Endothelial cell of umbilical vein (primary cell): ENCODE data around the gene CLIP3. TPM values are rescaled to one million over a fixed set of nuclear protein-coding genes. Genes with fewer than 3 reads are reported as not detected.
A peak's percentile ranks its signal among the peaks of the same experiment; 100 is the strongest.

Experiments used
- BruUV-seq: library from RNA; stranded (reverse); fragments of 400-500 nt; replicated peaks from 2 replicates; lab custom pipeline; 2021; lab: Mats Ljungman, UMichigan
- CTCF ChIA-PET: fragments of 300-600, 350-600 bp; sonication (Branson Sonifier 250); formaldehyde crosslinking; loops from one replicate; lab custom pipeline; 2021; ENCODE audit warnings: antibody characterized with exemption, inconsistent platforms; lab: Charles Lee
- POLR2A ChIA-PET: fragments of 300-600, 350-600 bp; sonication (Branson Sonifier 250); formaldehyde crosslinking; loops from one replicate; lab custom pipeline; 2021; ENCODE audit warnings: antibody characterized with exemption, inconsistent platforms; lab: Charles Lee
- DNase-seq: peaks from one replicate; pipeline ENCODE4 v3.0.0-alpha.2; 2011; ENCODE audit warnings: low read depth, low spot score
- FAIRE-seq: peaks from 2 replicates; lab custom pipeline; 2011; peaks lifted over from hg19 to GRCh38; lab: Jason Lieb, UNC
- H2AFZ ChIP-seq: 2 replicates; pipeline ENCODE4 v1.6.0; 2012; ENCODE audit warnings: low read depth, low read length, control low read depth, inconsistent platforms
- H3K27ac ChIP-seq: 2 replicates; pipeline ENCODE4 v1.5.1; 2011; ENCODE audit warnings: low read depth, mild to moderate bottlenecking, control low read depth, low read length, moderate library complexity; ENCODE audit not compliant: insufficient read depth
- H3K27me3 ChIP-seq, 2 experiments: 2 replicates each; pipeline versions ENCODE4 v1.6.0 to v1.6.1; 2011; ENCODE audit warnings: low read length in 2 of 2, mixed read lengths in 1 of 2; ENCODE audit not compliant: control insufficient read depth in 2 of 2, insufficient read depth in 2 of 2
- H3K36me3 ChIP-seq, 2 experiments: 2 replicates in 1 of 2; 3 replicates in 1 of 2; pipeline ENCODE4 v1.5.1; 2011; ENCODE audit warnings: low read length in 2 of 2, mild to moderate bottlenecking in 1 of 2, moderate library complexity in 1 of 2; ENCODE audit not compliant: control insufficient read depth in 2 of 2, insufficient read depth in 2 of 2; ENCODE audit errors: extremely low read depth in 1 of 2
- H3K4me1 ChIP-seq: 3 replicates; pipeline ENCODE4 v1.5.1; 2011; ENCODE audit warnings: mild to moderate bottlenecking, low read length; ENCODE audit not compliant: control insufficient read depth, insufficient read depth; ENCODE audit errors: extremely low read depth
- H3K4me2 ChIP-seq: 2 replicates; pipeline ENCODE4 v1.6.1; 2011; ENCODE audit warnings: low read length, control low read depth, mixed read lengths; ENCODE audit not compliant: insufficient read depth
- H3K4me3 ChIP-seq, 3 experiments: fragments of 200-600 bp in 1 of 3; sonication (generic), shearing (Covaris generic) in 1 of 3; replicated peaks in 1 of 3; 2 replicates each; pipeline ENCODE4 v1.5.1; 2011 to 2016; ENCODE audit warnings: control low read depth in 3 of 3, low read length in 3 of 3, mild to moderate bottlenecking in 2 of 3, inconsistent platforms in 1 of 3, low read depth in 1 of 3, moderate library complexity in 1 of 3; ENCODE audit not compliant: insufficient read depth in 1 of 3
- H3K79me2 ChIP-seq: 2 replicates; pipeline ENCODE4 v1.6.0; 2012; ENCODE audit warnings: low read length, inconsistent platforms; ENCODE audit not compliant: control insufficient read depth, insufficient read depth
- H3K9ac ChIP-seq: replicated peaks from 2 replicates; pipeline ENCODE3; 2011; ENCODE audit warnings: low read length, control low read depth; ENCODE audit not compliant: insufficient read depth; ENCODE audit errors: extremely low read depth
- H3K9me1 ChIP-seq: replicated peaks from 3 replicates; pipeline ENCODE4 v1.6.0; 2011; ENCODE audit warnings: mild to moderate bottlenecking, low read length; ENCODE audit not compliant: control insufficient read depth, insufficient read depth; ENCODE audit errors: extremely low read depth
- H3K9me3 ChIP-seq: replicated peaks from 2 replicates; pipeline ENCODE4 v1.5.1; 2012; ENCODE audit warnings: low read length, inconsistent platforms; ENCODE audit not compliant: control insufficient read depth, insufficient read depth
- H4K20me1 ChIP-seq: replicated peaks from 2 replicates; pipeline ENCODE3; 2011; ENCODE audit warnings: mild to moderate bottlenecking, low read length; ENCODE audit not compliant: control insufficient read depth, insufficient read depth; ENCODE audit errors: extremely low read depth
- EZH2 ChIP-seq: IDR thresholded peaks from 2 replicates; pipeline ENCODE4 v1.6.1; 2012; ENCODE audit warnings: borderline replicate concordance, low read depth, mild to moderate bottlenecking, moderate library complexity, low read length, inconsistent platforms; ENCODE audit not compliant: severe bottlenecking
- FOS ChIP-seq: IDR thresholded peaks from 2 replicates; pipeline ENCODE4 v1.6.1; 2011; ENCODE audit warnings: mild to moderate bottlenecking, low read length, moderate library complexity, borderline replicate concordance; ENCODE audit not compliant: insufficient read depth
- GATA2 ChIP-seq: IDR thresholded peaks from 2 replicates; pipeline ENCODE4 v1.7.0; 2011; ENCODE audit warnings: low read depth, mild to moderate bottlenecking, moderate library complexity, mixed read lengths, low read length; ENCODE audit not compliant: insufficient read length, insufficient read depth
- JUN ChIP-seq: IDR thresholded peaks from 2 replicates; pipeline ENCODE4 v1.6.1; 2011; ENCODE audit warnings: borderline replicate concordance, low read depth; ENCODE audit not compliant: insufficient read length, insufficient read depth
- POLR2A ChIP-seq: IDR thresholded peaks from 2 replicates; pipeline ENCODE4 v1.6.1; 2012; ENCODE audit warnings: low read depth, mild to moderate bottlenecking, control low read depth, low read length
- dilution Hi-C: fragments of 300-500 bp; cut with MboI; formaldehyde crosslinking; loops from one replicate; pipeline ENCODE4 v1.15.0; 2019; ENCODE audit warnings: low sequenced_read_pairs; ENCODE audit not compliant: extremely low pct_ligation_motif_present
- intact Hi-C: fragments of 100-400 bp; cut with micrococcal nuclease; formaldehyde crosslinking; loops from one replicate; pipeline ENCODE4 v1.10.0; 2022
- polyA plus RNA-seq, 4 experiments: library from polyadenylated mRNA; depleted of rRNA in 3 of 4; stranded (reverse) in 3 of 4; unstranded in 1 of 4; fragments of >200 nt; gene quantifications; 2 replicates each; pipeline versions ENCODE4 v1.2.1 to v1.2.3, GENCODE V29; 2011 to 2012; ENCODE audit warnings: missing spikeins in 1 of 4
- total RNA-seq: library from RNA; stranded (reverse); gene quantifications from 2 replicates; pipeline ENCODE4 v1.2.3, GENCODE V29; 2021
- TF ChIP-seq, protein P1 (sequence below): IDR thresholded peaks from 2 replicates; pipeline ENCODE4 v1.6.1; 2011; ENCODE audit not compliant: insufficient read depth, insufficient read length

Gene CLIP3
- total and polyA plus RNA-seq, 2 donors (not counting 3 experiments of a cell fraction or from before 2014, with no cell fraction given): 7.0 to 24.4 TPM

GRCh38 chr19:36014012-36014924 lies 18.4 kb downstream of the CLIP3 start, which contains the start of gene ALKBH6:
ALKBH6 (minus strand) TSS chr19:36014213; CDS start chr19:36013397, 816 bp downstream.
- FAIRE-seq (peak; percentile 100), DNase-seq (peak; percentile 99)
- H4K20me1 ChIP-seq: no peaks in the 10 kb centered on the region
- peaks cover 14% of the 10 kb centered on the region for H3K4me1 ChIP-seq
- ChIA-PET POLR2A (interaction anchor here (0.9 kb wide), 1 partner anchor 39 kb away, joined by 3 read pairs; no protein-coding TSS in a partner anchor), CTCF (interaction anchor here (0.8 to 1.2 kb wide), 6 partner anchors 8 to 40 kb away, joined by 3 to 6 read pairs (median 4); partner anchors contain the start of genes CLIP3, SDHAF1 and THAP8)
- H3K9me3 ChIP-seq: no peaks in the 10 kb centered on the region
- BruUV-seq: TSS peak; percentile 79
- H3K27me3 ChIP-seq: no peaks in the 10 kb centered on the region
- H3K4me2 ChIP-seq: peak within 1 kb of the TSS; percentile 93
- intact Hi-C loops (loop anchor here (1.0 kb wide), 3 partner anchors 19 to 101 kb away; partner anchors contain the start of genes SDHAF1, TBCB, THAP8 and WDR62), dilution Hi-C loops (no loop called here)
- peaks cover 0 to 17% of the 10 kb centered on the region in 2 experiments for H3K36me3 ChIP-seq
- no peaks in the 10 kb centered on the region for H3K79me2 ChIP-seq
- no peaks in the 10 kb centered on the region for H3K9me1 ChIP-seq
- peak within 1 kb of the TSS; percentile 69 to 96 (median 91) for H3K4me3 ChIP-seq
- peak within 1 kb of the TSS; percentile 88 for H3K9ac ChIP-seq
- TF ChIP-seq EZH2 (no peak), POLR2A (peak; percentile 23), FOS (no peak), GATA2 (no peak), JUN (no peak)
- TF ChIP-seq, protein P1, sequence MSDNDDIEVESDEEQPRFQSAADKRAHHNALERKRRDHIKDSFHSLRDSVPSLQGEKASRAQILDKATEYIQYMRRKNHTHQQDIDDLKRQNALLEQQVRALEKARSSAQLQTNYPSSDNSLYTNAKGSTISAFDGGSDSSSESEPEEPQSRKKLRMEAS: no peak
- H3K27ac ChIP-seq: peak within 1 kb of the TSS; percentile 65
- H2AFZ ChIP-seq: peak within 1 kb of the TSS; percentile 94
